GM19099 (cell line): Measurements from ENCODE around the gene PHC1.

Source experiments
- POLR2A ChIP-seq: IDR thresholded peaks from 3 replicates; pipeline ENCODE4 v1.6.1; 2011; ENCODE audit warnings: low read depth; ENCODE audit not compliant: insufficient read length; ENCODE audit errors: extremely low read depth

PHC1 gene

DNA sequence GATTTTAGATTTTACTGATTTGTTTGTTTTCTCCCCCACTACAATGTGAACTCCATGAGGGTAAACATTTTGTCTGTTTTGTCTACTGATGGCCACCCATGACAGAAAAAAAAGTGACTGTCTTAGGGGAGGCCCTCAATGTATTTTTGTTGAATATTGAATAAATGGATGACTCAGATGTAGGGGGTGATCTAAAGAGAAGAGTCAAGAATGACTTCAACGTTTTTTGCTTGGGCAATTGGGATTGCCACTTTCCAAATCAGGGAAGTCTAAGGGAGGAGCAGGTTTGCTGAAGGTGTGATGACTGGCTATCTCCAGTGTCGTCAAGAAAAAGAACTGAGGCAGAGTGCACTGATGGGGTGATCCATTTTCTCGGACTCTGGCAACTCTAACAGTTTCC is 10.7 kb upstream of the PHC1 start:
- TF ChIP-seq POLR2A = no peak

DNA sequence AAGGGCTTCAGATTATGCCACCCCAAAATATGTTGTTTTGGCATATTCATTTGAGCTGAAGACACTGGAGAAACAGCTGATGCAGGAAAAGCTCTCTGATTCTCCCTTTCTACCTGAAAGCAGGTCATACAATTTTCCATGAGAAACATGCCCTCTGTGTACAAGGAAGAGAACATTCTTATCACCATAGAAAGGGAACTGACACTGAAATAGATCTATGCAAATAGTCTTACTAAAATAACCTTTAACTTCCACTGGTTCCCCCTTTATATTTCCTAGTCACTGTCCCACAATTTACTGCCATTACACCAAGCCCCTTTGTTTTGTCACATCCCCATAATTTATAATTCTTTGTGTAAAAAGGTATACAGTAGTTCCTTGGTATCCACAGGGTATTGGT is 9.6 kb upstream of the PHC1 start:
- no peak for TF ChIP-seq POLR2A

DNA sequence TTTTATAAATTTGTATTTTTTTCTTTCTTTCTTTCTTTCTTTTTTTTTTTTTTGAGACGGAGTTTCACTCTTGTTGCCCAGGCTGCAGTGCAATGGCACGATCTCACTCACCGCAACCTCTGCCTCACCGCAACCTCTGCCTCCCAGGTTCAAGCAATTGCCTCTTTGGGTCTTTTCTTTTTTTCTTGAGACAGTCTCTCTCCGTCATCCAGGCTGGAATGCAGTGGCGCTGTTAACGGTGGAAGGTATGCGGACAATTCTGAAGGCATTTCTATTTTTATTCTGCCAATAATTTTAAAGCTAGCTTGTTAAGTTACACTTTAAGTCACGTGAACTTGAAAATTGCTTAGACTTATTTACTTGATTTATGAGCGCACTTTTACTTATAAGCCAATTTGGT is 8.8 kb upstream of the PHC1 start:
- TF ChIP-seq POLR2A = no peak

DNA sequence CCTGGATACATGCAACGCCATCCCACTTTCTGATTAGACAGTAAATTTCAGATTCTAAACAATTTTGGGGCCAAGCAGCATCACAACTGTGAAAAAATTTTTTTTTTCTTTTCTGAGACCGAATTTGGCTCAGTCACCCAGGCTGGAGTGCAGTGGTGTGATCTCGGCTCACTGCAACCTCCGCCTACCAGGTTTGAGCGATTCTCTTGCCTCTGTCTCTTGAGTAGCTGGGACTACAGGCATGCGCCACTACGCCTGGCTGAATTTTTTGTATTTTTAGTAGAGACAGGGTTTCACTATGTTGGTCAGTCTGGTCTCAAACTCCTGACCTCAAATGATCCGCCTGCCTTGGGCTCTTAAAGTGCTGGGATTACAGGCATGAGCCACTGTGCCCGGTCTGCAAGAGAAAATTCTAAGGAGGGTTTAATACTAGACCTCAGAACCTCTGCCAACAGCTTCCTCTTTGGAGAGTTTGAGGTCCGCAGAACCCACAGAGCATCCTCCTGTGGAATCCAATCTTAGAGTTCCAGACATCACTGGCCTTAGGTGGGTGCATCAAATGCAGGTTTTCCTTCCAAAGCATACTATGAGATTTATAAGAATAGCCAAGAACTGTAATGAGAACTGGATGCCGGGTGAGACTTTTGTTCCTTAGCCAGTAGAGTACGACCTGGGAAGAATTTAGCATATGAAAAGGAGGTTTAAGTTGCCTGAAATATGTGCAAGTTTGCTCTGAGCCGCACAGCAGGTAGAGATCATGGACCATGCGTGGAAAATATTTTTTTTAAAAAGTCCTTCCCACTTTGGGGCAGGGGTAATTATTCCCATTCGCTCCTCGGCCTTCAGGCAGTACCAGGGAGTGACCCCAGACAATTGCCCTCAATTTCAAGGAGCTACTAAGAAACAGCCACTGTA is 7.8 kb upstream of the PHC1 start:
- no peak for TF ChIP-seq POLR2A

DNA sequence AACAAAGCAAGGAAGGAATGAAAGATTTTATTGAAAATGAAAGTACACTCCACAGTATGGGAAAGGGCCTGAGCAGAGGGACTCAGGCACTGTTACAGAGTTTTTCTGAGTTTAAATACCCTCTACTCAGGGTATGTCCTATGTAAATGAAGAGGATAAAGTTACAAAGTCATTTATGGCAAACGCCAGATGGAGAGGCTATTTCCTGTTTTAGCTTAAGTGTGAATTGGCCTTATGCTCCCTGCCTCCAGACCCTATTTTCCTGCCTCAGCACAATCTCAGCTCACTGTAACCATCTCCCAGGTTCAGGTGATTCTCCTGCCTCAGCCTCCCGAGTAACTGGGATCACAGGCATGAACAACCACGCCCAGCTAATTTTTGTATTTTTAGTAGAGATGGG is 6.8 kb upstream of the PHC1 start:
- TF ChIP-seq POLR2A = no peak

DNA sequence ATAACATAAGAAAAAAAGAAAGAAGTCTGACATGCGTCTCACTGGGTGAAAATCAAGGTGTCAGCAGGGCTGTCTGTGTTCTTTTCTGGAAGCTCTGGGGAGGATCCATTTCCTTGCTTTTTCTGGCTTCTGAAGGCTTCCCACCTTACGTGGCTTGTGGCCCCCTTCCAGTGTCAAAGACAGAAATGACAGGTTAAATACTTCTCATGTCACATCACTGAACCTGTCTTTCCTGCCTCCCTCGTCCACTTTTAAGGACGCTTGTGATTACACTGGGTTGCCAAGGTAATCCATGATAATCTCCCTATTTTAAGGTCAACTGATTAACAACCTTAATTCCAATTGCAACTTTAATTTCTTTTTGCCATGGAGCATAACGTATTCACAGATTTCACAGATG is 4.6 kb upstream of the PHC1 start:
- TF ChIP-seq POLR2A = no peak

DNA sequence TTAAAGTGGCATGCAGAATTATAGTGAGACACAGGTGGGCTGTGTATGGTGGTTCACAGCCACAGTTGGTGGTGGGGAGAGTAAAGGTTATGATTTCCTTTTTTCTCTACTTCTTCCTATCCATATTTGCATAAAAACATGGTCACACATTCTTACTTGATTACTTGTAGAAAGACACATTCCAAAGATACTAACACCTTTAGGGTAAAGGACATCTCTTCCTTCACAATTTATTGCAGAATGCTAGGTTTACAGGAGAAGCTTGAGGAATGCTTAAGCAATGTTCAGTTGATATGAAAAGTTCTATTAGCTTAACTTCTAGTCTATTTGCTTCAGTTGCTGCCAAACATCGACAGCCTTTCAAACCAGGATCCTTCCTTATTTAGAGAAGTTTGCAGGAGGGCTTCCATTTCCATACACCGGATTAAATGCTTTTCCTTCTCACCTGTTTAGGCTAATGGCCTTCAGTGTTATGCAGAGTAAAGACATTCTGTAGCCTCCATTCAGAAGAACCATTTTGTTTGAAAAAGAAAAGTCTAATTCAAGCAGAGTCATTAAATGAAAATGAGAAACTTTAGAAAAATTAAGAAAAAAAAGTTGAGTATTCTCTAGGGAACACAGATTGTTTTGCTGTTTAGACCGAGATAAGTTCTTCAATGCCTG is 2.6 kb upstream of the PHC1 start:
- TF ChIP-seq POLR2A = no peak

DNA sequence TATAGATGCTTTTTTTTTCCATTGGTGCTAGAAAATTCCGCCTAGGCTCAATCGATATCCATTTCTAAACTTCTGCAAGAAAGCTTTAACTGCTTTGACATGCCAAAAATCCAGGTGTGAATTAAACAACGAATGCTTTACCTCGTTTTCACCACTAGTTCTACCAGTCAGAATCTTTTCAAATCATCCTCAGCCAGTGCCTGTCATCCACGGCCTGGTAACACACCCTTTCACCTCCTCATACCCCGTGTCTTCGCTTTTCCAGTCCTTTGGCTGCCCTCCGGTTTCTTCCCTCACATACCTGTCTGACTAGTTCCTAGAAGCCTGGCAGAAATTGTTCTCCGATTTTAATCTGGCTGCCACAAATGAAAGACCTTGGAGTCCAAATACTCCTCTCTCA is 1.4 kb upstream of the PHC1 start:
- TF ChIP-seq POLR2A = no peak

DNA sequence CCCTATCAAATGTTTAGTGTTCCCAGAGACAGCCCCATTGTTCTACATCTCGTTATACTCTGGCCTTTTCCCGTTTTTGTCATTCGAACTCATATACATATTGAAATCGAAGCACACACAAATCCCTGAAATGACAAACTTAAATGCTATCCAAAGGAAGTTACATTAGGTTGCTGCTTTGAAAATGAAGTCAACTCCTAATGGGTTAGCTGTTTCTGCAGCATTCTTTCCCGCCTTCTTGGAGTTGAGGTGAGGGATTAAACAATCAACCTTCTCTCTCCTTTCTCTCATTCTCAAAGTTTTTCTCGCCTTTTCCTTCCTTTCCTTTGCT is 642 bp upstream of the PHC1 start:
- TF ChIP-seq POLR2A = no peak

DNA sequence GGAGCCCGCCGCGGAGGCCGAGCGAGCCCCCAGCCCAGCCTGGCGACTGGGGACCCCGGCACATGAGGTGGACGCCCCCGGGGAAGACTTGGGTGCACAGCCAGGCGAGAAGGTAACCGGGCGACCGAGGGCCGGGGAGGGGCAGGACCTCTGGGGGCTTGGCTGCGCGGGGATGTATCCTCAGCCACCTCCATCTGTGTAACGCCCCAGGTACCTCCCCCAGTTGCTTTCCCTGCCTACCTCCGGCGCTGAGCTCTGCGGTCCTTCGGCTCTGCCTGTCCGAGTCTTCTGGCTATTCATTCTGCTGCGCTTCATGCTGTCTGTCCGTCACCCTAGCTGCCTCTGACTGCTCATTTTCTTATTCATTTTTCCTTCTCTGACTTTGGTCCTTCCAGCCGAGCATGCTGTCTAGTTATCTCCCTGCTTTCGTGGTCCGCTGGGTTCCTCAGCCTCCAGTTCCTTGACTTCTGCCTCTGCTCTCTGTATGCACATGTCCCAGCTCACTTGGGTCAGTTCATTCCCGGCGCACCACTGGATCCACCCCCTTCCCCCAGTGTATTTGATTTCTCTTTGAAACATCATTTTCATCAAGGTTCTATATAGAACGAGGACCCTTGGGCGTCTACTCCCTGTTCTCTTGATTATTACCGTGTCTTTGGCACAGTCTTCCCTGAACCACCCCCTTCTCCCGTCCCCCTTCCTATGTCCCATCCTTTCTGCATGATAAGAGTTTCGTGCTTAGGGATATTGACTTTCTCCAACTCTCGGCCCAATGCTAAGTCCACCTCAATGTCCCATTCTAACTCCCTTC is 612 bp downstream of the PHC1 start:
- TF ChIP-seq POLR2A = no peak

DNA sequence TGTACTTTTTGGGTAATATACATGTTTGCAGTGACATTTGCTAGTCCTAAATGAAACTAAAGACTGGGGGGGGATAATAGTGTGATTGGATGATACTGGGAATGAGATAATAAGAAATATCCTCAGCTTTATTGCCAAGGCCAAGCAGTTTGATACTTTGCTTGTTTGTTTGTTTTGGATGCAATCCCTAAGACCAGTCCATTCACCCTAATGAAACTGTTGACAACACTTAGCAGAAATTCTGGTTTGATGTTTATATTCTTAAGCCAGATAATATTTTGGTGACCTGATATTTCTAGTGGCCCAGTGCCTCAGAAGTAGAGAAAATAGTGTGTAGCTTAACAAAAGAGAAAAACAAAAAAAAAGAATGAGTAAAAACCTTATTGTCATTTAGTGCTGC is 1.8 kb downstream of the PHC1 start:
- TF ChIP-seq POLR2A = no peak

DNA sequence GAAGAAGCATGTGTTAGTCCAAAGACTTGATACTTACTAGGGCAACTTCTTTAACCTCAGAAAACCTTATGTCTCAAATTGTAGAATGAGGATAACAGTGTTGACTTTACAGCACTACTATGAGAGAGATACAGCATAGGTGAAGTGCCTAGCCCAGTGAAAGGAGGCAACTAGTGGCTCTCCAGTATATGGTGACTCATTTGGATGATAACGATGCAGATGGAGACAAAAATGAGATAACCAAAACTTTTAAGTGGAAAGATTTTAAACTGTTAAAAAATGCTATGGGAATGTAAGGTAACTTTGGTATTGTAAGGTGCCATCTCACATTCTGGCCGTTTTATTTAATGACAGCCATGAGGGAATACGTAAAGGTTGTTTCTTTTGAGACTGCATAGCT is 2.7 kb downstream of the PHC1 start:
- no peak for TF ChIP-seq POLR2A

DNA sequence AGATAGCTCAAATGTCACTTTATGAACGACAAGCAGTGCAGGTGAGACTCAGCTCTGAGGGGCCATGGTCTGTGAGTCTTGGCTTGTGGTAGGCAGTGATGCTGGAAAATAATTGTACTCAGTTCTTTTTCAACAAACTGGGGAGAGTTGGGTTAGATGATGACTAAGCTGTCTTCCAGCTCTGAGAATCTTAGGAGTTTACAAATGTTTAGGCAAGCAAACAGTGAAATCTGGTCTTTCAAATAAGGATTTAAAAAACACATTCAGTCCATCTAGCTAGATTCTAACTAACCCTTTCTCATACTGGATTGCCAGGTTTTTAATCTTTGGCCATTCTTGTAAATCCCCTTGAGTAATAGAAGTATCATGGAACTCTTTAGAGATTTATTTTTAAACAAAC is 3.4 kb downstream of the PHC1 start:
- TF ChIP-seq POLR2A = no peak

DNA sequence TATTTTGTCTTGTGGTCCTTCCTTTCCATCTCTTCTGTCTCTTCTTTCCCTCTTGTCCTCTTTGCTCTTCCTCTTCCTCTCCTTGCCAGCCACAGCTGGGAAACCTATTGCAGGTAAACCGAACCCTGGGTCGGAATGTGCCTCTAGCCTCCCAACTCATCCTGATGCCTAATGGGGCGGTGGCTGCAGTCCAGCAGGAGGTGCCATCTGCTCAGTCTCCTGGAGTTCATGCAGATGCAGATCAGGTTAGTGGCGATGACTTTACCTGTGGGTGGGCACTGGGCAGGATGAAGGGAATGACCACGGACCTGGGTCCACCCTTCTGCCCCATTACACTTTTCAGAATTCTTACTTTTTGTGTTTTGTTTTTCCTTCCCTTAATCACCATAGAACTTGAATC is 8.2 kb downstream of the PHC1 start:
- no peak for TF ChIP-seq POLR2A

DNA sequence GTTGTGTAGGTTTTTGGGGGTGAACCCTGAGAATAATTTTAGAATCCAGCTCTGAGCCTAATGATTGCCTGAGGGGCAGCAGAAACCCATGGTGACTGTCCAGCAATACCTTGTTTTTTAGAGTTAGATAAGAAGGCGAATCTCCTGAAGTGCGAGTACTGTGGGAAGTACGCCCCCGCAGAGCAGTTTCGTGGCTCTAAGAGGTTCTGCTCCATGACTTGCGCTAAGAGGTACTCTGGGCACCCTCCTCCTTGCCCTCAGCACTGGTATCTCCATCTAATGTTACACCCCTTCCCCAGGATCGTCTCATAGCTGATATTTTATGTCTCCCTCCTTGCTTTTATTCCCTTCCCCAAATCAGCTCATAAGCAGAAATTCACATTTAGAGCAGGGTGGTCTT is 22.4 kb downstream of the PHC1 start:
- TF ChIP-seq POLR2A = no peak
